ENCODE measurements around the gene ART5. TPM values are rescaled to one million over a fixed set of nuclear protein-coding genes. Genes with fewer than 3 reads are reported as not detected.
A peak's percentile ranks its signal among the peaks of the same experiment; 100 is the strongest.

Gene ART5
- total RNA-seq, 4 donors from 2014 or later = not detected

GRCh38 chr11:3627291-3627690, 14.5 kb downstream of the ART5 start:
- no peak for DNase-seq
- Histone ChIP-seq H3K27ac (no peak overlapping the region), H3K4me1 (no peaks in the 10 kb centered on the region), H3K9me3 (no peaks in the 10 kb centered on the region), H3K4me3 (no peak overlapping the region), H3K27me3 (no peaks in the 10 kb centered on the region), H3K36me3 (no peaks in the 10 kb centered on the region)
- TF ChIP-seq POLR2A (IDR thresholded peaks at IDR 0.05) = no peak
- TF ChIP-seq CTCF (IDR thresholded peaks at IDR 0.05) = no peak

- no peaks in the 10 kb centered on the region for H3K27me3 ChIP-seq
- H3K4me3 ChIP-seq = no peak overlapping the region
- TF ChIP-seq CTCF (IDR thresholded peaks at IDR 0.05) (no peak), POLR2A (IDR thresholded peaks at IDR 0.05) (no peak)
- H3K36me3 ChIP-seq = no peaks in the 10 kb centered on the region
- H3K9me3 ChIP-seq = no peaks in the 10 kb centered on the region
- peak in 1 of 3 donors; percentile 62 for DNase-seq
- no peak overlapping the region for H3K27ac ChIP-seq
- H3K4me1 ChIP-seq = no peaks in the 10 kb centered on the region
Observed at GRCh38 chr11:3626250-3626960, 15.4 kb downstream of the ART5 start.

DNA sequence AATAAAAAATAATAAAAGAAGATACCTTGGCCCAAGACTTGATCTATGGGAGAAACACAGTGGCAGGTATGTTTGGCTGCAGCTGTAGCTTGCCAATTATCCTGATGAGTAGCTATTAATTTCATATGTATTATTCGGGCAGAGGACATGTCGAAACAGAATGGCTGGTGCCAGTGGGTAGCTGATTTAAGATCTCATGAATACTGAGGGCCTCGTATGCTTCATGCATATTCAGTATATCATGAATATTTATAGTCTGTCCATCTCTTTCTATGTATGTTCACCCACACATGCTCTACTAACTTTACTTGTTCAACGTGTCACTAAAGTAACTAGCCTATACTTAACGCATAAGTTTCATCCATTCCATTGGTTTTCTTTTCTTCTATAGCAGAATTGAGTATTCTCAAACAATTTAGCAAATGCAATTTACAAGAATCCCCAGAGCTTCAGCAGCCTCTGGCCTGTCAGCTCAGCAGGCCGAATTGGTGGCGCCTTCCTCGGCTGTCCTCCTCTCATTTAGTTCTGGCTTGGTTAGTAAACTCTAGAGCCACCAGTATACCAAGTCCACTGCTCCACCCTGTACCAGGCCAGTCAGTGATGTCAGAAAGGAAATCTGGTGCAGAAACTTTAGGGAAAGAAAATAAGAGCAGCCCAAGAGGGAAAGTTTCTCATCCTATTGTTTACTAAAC, 17.9 kb downstream of the ART5 start:
- no peak overlapping the region for H3K4me3 ChIP-seq
- no peaks in the 10 kb centered on the region for H3K4me1 ChIP-seq
- H3K27me3 ChIP-seq = no peaks in the 10 kb centered on the region
- no peak for TF ChIP-seq CTCF (IDR thresholded peaks at IDR 0.05)
- no peak for TF ChIP-seq POLR2A (IDR thresholded peaks at IDR 0.05)
- DNase-seq = no peak
- no peaks in the 10 kb centered on the region for H3K36me3 ChIP-seq
- no peaks in the 10 kb centered on the region for H3K9me3 ChIP-seq
- H3K27ac ChIP-seq = no peak overlapping the region

- Histone ChIP-seq H3K4me3 (no peak overlapping the region), H3K9me3 (no peaks in the 10 kb centered on the region), H3K27ac (no peak overlapping the region), H3K27me3 (no peaks in the 10 kb centered on the region), H3K4me1 (no peaks in the 10 kb centered on the region), H3K36me3 (no peaks in the 10 kb centered on the region)
- DNase-seq = no peak
- TF ChIP-seq POLR2A (IDR thresholded peaks at IDR 0.05) = no peak
- no peak for TF ChIP-seq CTCF (IDR thresholded peaks at IDR 0.05)
Observed at GRCh38 chr11:3623121-3623520, 18.7 kb downstream of the ART5 start.

- H3K27ac ChIP-seq = no peak overlapping the region
- TF ChIP-seq CTCF (IDR thresholded peaks at IDR 0.05) = no peak
- TF ChIP-seq POLR2A (IDR thresholded peaks at IDR 0.05) = no peak
- H3K4me1 ChIP-seq = no peaks in the 10 kb centered on the region
- H3K36me3 ChIP-seq = no peaks in the 10 kb centered on the region
- H3K27me3 ChIP-seq = no peaks in the 10 kb centered on the region
- H3K4me3 ChIP-seq = no peak overlapping the region
- no peak for DNase-seq
- no peaks in the 10 kb centered on the region for H3K9me3 ChIP-seq
Observed at GRCh38 chr11:3622521-3622920, 19.3 kb downstream of the ART5 start.
